GM12865 (cell line): ENCODE measurements around the gene DNAJB8.

Experiments used
- DNase-seq: peaks from one replicate; pipeline ENCODE4 v3.0.0; 2010; ENCODE audit warnings: low read depth
- H3K4me3 ChIP-seq: 2 replicates; pipeline ENCODE4 v1.5.1; 2011; ENCODE audit warnings: mild to moderate bottlenecking, low read depth, low read length, control low read depth
- TF ChIP-seq, protein P1 (sequence below): IDR thresholded peaks from 2 replicates; pipeline ENCODE4 v1.5.1; 2011; ENCODE audit warnings: low read length, control low read depth, low read depth, inconsistent platforms; ENCODE audit not compliant: insufficient read depth; ENCODE audit errors: missing control alignments

The DNAJB8 gene

DNA sequence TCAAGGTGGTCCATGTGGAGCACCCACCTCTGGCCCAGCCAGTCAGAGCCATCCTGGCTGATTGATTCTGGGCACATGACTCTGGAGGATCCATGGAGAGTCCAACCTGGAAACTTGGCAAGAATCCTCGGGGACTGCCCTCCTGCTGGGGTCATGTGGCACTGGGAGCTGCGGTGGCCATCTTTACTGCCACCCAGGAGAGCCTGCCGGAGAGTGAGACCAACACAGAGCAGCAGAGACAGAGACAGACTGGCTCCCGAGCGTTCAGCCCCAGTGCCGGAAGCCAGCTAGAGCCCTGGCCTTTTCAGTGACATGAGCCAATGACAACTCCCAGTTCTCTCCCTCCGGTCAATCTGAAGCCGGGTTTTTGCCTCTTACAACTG is 37.8 kb upstream of the DNAJB8 start:
- H3K4me3 ChIP-seq, result no peak overlapping the region
- DNase-seq, result no peak
- TF ChIP-seq, protein P1, sequence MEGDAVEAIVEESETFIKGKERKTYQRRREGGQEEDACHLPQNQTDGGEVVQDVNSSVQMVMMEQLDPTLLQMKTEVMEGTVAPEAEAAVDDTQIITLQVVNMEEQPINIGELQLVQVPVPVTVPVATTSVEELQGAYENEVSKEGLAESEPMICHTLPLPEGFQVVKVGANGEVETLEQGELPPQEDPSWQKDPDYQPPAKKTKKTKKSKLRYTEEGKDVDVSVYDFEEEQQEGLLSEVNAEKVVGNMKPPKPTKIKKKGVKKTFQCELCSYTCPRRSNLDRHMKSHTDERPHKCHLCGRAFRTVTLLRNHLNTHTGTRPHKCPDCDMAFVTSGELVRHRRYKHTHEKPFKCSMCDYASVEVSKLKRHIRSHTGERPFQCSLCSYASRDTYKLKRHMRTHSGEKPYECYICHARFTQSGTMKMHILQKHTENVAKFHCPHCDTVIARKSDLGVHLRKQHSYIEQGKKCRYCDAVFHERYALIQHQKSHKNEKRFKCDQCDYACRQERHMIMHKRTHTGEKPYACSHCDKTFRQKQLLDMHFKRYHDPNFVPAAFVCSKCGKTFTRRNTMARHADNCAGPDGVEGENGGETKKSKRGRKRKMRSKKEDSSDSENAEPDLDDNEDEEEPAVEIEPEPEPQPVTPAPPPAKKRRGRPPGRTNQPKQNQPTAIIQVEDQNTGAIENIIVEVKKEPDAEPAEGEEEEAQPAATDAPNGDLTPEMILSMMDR, result no peak

DNA sequence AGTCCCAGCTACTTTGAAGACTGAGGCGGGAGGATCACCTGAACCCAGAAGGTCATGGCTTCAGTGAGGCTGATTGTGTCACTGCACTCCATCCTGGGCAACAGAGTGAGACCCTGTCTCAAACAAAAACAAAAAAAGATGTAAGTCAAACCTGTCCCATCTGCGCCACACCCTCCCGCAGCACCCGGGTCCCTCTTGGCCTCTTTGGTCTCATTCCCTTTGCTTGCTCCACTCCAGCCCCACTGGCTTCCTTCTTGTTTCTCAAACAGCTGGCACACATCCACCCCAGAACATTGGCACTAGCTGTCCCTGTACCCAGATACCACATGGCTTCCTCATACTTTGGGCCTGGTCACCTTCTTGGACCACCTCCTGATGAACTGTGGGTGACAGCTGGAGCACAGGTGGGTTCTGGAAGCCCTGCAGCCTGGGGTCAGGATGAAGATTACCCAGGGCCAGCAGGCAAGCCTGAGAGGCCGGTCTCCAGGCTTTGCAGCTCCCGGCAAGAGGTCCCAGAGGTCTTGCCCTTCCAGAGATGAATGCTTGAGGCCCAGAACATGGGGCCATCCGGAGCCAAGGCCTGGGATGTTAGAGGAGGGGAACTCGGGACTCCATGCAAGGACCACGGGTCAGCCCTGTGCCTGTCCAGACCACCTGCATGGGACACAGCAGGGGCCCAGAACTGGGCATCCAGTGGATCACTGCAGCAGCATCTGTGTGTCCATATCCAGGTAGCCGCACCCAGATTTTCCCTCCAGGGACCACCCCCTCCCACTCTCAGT is 37.3 kb upstream of the DNAJB8 start:
- TF ChIP-seq, protein P1, result no peak
- H3K4me3 ChIP-seq, result no peak overlapping the region
- no peak for DNase-seq

DNA sequence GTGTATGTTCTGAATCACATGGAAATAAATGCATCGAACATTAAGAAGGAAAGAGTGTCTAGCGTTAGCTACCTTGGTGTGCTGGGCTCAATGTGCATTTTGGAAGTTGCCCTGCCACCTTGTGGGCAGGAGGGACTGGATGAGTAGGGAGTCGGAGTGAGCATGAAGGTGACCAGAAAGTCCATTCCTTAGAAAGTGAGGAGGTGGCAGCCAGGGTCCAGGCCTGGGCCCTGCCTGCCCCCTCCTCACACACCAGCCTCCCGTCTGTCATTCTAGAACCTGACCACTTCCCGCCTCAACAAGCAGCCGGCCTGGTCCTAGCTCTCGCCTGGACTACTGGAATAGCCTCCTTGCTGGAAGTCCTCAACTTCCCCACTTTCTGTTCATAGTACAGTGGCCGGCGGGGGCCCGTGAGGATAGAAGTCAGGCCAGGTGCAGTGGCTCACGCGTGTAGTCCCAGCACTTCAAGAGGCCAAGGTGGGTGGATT is 36.5 kb upstream of the DNAJB8 start:
- no peak overlapping the region for H3K4me3 ChIP-seq
- TF ChIP-seq, protein P1, result no peak
- DNase-seq, result no peak

DNA sequence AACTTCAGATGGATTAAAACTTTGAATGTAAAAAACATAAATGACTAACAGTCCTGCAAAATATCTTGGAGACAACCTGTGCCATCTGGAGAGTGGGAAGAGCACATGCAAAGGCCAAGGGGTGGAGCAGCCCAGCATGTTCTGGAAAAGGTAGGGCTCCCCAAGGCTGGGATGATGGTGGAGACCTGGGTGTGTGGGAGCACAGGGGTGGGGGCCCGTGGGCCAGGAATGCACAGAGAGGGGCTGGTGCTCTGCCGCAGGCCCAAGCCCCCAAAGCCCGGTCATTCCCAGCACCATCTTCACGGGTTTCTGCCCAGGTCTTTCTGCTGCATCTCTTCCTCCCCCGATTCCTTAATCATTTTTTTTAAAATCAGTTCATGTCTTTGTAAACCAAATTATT is 36.0 kb upstream of the DNAJB8 start:
- H3K4me3 ChIP-seq, result no peak overlapping the region
- TF ChIP-seq, protein P1, result no peak
- DNase-seq, result no peak

DNA sequence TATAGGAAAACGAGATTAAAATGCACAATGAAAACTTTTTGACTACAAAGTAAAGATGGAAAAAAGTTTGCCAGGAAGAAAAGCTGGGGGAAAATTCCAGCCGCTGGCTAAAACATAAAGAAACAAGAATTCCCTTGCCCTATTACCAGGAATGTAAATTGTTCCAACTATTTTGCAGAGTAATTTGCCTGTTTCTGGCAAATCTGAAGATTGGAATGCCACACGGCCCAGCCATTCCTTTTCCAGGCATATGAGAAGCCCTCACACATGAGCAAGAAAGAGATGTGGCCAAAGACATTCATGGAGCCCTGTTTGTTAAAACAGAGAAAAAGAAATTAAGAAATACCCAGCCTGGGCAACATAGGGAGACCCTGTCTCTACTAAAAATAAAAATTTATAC is 34.7 kb upstream of the DNAJB8 start:
- no peak overlapping the region for H3K4me3 ChIP-seq
- DNase-seq, result no peak
- TF ChIP-seq, protein P1, result no peak

DNA sequence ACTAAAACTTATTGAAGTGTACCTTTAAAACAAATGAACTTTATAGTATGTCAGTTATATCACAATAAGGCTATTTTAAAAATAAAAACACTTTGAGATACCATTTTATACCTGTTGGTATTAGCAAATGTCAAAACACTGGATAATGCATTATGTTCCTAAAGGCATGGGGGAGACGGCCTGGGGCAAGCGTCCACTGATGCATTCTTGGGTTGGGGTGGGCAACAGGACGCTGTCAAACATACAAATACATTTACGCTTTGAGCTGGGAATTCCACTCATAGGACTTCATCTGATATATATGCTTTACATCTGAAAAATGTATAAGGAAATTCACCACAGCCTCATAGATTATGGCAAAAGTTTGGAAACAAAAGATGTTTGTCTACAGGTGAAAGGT is 33.9 kb upstream of the DNAJB8 start:
- TF ChIP-seq, protein P1, result no peak
- no peak overlapping the region for H3K4me3 ChIP-seq
- DNase-seq, result no peak
